Renal pelvis (tissue), 4 donors: ENCODE measurements around the gene MED15. TPM values are rescaled to one million over a fixed set of nuclear protein-coding genes. Genes with fewer than 3 reads are reported as not detected.

ENCODE experiments used
- DNase-seq: peaks from one replicate; pipeline ENCODE4 v3.0.0-alpha.2; 2013
- polyA plus RNA-seq, 3 donors: library from polyadenylated mRNA; unstranded; fragments of 120-200 nt; gene quantifications; one replicate each; pipeline ENCODE4 v1.2.1, GENCODE V29; 2013; ENCODE audit not compliant: insufficient read length in 3 of 3

Gene MED15
- polyA plus RNA-seq, 3 donors, result 45.7 to 62.9 (median 61.4) TPM

DNA sequence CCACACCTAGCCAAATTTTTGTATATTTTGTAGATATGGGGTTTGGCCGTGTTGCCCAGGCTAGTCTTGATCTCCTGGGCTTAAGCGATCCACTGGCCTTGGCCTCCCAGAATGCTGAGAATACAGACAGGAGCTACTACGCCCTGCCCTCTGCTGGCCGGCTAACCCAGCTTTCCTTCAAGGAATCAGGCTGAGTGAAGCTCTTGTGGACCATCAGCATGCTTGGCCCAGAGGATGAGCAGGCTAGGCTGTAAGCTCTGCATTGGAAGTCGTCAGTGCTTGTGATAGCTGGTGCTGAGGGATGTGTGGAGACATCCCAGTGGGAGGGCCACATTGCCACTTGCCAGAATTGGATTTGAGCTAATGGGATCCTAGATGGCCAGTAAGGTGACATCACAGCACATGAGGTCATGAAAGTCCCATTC lies 60.6 kb downstream of the MED15 start:
- DNase-seq, result no peak

DNA sequence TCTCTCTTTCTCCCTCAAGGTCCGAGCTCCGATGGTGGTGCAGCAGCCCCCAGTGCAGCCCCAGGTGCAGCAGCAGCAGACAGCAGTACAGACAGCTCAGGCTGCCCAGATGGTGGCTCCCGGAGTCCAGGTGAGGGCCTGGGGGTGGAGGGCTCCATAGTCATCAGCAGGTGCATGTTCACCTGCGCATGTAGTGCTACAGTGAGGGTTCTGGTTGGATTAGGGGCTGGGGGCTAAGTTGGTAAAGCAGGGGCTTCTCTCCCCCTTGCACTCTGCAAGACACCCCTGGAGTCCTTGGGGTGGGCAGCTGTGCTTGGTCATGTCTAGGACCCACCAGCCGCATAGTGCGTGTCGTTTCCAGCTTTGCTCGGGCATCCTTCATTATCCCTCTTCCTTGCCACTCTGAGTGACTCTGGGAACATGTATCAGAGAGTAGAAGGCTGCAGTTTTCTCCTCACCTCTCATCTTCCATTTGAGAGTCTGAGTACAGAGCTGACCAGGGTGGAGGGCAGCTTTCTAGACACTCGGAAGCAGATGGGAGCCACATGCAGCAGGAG lies 61.2 kb downstream of the MED15 start:
- no peak for DNase-seq

DNA sequence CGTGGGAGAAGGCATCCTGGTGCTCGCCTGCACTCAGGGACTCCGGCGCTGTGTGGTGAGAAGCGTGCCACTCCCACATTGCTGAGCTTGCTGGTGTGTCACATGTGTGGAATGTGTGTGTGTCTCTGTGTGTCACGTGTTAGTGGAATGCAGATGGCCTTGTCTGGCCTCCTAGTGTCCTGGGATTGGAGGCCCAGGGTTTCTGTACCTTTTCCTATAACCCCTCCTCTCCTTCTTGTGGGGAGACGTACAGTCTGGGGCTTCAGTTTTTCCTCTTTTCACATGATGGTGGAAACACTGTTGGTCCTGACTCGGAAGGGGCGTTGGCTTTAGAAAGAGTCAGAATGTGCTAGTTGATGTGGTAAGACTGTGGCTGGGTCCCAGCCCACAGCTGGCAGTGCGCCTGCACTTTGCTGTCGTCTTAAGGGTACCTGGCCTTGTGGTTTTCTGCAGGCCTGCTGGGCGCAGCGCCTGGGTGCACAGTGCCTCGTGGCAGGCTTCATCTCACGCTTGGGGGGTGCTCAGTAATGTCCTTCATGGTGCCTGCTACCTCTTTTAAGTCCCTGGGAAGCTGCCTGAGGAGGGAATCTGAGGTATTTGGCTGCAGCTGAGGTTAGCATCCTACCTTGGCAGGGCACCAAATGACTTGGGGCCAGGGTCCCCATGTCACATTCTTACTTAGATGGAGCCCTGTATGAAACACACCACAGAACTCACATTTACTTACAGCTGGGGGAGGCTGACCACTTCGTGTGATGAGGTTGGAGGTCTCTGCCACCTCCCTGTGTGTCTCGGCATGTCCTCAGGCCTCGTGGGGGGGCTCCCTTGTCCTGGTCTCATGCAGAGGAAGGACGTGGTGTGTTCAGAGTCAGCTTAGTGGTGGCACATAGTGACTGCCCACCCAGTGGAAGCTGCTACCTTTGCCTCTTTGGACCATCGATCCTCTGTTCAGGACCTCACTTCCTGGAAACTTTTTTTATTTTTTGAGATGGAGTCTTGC lies 61.9 kb downstream of the MED15 start:
- DNase-seq, result no peak

DNA sequence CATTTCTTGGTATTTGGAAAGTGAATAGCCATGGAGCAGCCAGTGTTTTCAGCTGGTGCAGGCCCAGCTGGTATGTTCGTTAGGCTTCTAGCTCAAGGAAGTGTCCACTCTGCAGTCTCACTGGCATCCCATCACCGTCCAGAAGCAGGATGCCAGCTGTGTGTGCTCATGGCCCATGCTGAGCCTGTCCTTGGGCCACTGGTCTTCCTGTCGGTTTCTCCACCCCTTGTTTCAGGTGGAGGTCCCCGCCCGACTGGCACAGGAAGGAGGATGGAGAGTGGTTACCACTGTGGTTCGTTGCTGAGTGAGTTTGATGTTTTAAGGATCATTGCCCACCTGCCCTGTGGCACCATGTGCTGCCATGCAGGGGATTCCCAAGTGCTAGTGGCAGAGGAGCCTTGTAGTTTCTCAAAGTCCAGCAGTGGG lies 63.7 kb downstream of the MED15 start:
- DNase-seq, result no peak

DNA sequence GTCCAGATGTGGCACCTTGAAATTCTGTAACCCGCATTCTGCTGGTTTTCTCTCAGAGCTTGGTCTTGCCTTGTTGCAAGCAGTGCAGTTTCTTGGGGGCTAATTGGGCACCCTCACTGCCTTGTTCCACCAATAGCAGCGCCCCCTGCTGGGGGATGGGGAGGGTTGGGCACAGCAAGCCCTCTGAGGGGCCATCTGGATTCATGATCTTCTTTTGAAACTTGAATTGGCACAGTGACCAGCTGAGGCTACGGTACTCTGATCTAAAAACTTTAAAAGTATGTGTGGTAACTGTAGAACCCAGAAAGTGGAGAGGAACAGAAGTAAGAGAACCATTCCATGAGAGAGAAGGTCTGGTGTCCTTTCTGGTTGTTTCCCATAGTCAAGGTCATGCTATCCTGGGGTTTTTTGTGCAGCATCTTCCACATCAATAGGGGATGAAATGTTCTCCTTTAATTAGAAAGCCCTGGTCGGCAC lies 64.2 kb downstream of the MED15 start:
- DNase-seq, result no peak

DNA sequence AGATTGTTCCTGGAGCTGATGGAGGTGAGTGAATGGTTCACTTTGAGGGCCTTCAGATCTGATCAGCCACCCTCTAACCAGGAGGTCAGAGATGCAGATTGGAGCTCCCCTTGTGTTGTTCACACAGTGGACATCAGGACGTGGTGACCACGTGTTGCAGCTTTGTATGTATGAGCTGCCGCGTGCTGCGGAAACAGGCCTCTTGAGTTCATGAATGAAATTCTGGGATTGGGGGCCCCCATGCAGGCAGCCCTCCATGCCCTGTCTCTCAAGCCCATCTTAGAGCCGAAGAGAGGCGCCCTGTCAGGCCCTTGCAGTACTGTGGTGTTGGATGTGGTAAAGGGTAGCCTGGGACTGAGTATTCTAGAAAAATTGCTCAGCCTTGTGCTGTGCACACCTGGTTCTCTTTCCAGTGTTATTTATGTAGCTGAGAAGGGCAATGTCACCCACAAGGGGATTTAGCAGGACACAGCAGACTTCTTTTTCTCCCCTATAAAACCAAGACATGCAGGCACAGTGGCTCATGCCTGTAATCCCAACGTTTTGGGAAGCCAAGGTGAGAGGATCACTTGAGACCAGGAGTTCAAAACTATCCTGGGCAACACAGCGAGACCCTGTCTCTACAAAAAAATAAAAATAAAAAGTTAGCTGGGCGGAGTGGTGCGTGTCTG lies 64.9 kb downstream of the MED15 start:
- no peak for DNase-seq

DNA sequence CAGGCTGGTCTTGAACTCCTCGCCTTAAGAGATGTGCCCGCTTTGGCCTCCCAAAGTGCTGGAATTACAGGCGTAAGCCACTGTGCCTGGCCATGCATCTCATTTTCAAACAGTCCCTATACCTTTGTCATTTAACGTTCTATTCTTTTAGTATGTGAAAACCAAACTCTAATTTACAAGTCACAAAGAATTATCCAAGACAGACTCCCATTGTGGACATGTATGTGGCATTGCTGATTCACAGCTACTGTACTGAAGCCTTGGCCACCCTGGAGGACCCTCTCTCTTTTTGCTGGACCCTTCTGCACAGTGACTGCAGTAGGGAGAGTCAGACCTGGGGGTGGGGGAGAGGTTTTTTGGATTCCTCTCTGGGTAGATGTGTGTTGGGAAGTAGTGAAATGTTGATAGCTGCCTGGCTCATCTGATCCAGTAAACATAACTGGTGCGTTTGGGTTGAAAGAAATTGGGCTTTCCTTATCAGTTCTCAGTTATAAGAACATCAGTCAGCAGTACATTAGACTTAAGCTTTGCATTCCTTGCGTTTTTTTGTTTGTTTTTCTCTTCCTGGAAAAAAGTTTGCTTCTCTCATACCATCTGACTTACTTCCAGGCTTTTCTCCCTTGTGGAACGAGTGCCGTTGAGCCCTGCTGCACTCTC lies 65.9 kb downstream of the MED15 start:
- no peak for DNase-seq

DNA sequence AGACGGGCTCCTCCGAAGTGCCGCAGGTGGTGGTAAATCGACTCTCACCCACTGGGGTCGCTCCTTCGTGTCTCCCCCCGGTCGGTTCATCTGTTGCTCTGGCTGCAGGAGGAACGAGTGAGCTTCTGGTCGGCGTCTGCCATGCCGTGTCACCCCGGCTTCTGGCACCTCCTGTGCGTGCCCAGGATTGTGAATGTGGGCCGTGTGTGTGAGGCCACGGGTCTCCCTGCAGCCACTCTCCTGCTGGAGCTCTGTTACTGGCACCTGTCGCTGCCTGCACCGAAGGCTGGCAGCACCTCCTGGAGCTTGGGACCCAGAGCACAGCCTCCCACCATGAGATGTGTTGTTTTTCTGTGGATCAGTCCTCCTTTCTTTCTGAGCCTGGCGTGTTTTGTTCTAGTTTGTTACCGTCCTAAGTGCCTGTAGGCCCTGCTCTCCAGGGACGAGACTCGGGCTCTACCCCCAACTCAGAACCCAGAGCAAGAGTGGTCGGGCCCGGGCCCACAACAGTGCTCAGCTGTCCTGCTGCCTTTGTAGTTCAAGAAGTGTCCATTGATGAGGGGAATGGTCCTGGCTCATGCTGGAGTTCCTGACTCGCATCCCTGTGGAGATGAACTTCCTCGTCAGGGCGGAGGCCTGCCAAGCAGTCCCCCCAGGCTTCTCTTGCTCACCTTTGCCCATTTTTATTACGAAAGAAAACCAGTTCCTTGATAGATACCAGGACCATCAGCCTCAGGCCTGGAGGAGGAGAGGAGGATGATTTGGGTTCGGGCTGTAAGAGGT lies 66.6 kb downstream of the MED15 start:
- no peak for DNase-seq

DNA sequence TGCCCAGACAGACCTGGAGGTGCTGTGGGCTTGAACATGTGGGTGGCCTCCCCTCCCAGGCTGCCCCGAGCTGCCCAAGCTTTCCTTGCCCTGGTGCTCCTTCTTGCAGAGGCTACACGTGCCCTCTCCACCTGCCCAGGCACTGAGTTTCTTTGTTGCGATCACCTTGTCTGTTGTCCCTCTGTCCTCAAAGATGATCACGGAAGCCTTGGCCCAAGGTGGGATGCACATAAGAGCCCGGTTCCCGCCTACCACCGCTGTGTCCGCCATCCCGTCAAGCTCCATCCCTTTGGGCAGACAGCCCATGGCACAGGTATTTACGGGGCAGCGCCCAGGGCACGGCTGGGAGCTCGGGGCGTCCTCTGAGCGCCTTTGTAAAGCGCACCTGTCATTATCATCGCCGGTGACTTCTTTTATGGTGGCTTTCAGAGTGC lies 67.5 kb downstream of the MED15 start:
- DNase-seq, result no peak

DNA sequence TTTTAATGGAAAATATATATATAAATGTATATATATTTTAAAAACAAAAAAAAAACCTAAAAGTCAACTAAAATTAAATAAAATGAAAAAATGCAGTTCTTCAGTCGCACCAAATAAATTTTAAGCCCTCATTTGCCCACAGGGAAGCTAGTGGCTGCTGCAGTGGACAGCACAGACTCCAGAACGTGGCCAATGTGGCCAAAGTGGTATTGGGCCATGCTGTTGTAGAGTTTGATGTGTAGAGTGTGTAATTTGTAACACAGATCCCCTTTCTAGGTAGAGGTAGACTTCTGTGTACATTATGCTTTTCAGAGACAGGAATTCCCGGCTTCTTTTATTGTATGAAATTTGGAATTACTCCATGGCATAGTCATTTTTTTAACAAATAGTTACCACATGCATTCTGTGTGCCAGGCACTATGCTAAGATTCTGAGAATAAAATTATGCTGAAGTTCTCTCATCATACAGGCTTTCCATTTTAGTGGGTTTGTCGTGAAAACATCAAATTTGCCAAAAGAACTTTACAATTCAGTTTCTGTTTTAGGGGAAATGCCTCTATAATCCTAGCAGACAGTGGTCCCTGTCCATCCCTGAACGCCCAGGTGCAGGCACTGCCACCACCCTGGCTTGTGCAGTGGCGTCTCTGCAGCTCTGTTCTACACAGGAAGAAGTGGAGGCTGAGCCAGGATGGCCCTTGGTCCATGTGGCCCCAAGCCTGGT lies 68.5 kb downstream of the MED15 start:
- DNase-seq, result no peak

DNA sequence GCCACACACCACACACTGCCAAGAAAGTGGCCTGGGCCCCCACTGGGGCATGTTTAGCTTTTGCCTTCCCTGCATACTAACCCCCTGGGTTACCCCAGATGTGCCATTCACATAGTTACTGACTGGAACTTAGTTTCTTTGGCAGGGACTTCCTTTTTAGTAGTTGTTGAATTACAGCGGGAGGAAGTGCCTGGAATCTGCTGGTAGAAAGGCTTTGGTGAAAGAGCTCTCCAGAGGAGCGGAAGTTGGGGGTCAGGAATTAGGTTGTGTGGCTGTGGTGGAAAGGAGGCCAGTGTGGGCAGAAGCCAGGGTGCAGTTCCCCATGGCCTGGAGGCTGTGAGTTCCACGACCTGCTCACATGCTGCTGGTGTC lies 69.0 kb downstream of the MED15 start:
- no peak for DNase-seq

DNA sequence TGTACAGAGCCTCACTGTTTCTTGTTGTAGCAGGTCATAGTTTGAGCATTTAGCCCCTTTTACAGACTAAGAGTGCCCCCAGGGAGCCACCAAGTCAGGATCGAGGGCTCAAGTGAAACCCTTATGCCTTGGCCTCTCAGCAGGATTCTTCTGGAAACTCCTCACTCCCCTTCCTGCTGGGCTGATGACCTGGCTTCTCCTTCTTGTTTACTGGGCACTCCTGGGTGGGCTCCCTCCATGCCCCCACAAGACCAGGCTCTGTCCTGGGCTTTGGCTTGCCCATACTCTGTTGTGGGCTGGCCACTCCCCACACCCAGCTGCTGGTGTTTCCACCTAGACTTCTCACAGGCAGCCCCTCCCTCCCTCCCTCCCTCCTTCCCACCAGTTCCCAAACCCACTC lies 69.6 kb downstream of the MED15 start:
- DNase-seq, result no peak

DNA sequence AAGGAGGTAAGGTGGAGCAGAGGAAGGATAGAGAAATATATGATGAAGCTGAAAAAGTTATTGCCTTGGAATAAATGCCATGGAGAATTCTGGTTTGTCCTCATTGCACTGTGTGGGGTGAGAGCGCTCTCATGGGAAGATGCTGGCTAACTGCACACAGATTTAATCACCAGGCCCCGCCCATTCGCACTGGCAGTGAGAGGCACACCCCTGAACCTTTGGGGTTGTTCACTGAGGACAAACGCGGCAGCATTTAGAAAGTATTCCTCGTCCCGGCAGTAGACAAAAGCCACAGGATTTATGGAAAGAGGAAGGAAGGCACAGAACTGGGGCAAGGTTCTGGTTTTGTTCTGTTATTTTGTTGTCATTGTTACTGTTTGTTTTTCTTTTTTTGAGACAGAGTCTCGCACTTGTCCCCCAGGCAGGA lies 70.2 kb downstream of the MED15 start:
- DNase-seq, result no peak

DNA sequence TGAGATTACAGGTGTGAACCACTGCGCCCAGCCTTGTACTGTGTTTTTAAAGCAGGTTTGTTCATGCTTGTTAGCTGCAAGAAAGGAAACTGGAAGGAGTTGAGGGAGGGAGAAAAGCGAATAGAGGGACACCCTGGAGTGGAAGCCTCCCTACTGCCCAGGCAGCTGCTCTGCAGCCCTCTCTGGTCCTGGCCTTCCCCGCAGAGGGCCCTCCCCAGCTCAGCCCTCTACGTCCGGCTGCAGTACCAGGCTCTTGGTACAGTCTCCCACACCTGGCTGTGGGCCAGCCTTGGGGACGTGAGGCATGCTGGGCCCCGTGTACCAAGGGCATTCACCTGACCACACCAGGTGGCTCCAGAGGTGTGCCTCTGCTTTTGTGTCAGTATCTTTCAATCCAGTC lies 70.8 kb downstream of the MED15 start:
- DNase-seq, result no peak

DNA sequence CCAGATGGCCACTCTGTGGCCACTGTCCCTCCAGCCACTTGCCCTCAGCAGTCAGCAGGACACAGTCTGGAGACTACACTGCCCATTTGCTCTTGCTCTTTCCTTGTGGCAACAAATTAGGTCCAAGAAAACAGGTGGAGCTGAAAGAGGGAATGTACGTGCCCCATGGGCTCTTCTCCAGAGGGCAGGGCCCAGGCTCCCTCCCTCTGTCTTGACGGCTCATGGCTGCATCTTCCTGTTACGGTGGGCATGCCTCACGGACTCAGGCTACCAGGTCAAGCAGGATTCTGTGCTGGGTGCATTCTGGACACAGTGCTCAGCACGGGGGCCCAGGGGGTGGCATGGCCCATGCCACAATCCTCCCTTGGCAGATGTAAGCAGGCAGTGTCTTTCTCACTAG lies 71.3 kb downstream of the MED15 start:
- DNase-seq, result no peak

DNA sequence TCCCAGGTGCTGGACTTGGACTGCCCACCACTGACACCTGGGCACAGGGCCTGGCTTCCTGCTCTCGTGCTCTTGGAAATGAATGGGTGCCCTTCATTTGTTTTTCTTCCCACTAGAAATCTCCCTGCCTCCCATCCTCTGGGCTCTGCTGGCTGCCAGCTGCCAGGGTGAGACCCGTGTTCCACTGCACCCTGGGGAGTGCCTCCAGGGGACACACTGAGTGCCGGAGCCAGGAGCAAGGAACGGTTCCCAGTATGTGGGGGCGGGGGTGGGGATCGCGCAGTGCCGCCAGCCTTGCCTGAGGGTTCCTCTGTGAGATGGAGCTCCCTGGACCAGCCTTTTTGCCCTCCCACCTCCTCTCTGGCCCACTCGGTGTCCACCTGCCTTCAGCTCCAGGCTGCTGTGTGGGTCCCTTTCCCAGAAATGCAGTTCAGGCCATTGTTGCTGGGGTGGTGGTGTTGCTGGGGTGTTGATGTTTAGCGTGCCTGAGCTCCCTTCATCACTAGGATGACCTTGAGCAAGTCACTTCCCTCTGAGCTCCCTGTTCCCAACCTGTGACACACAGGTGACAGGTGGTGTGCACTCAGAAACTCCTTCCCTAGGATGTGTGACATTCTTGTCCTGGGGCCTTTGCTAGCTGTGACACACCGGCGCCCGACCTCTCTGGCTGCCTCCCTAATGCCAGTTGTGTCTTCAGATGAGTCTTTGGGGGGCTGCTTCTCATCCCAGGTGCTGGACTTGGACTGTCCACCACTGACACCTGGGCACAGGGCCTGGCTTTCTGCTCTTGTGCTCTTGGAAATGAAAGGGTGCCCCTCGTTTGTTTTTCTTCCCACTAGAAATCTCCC lies 72.1 kb downstream of the MED15 start:
- no peak for DNase-seq

DNA sequence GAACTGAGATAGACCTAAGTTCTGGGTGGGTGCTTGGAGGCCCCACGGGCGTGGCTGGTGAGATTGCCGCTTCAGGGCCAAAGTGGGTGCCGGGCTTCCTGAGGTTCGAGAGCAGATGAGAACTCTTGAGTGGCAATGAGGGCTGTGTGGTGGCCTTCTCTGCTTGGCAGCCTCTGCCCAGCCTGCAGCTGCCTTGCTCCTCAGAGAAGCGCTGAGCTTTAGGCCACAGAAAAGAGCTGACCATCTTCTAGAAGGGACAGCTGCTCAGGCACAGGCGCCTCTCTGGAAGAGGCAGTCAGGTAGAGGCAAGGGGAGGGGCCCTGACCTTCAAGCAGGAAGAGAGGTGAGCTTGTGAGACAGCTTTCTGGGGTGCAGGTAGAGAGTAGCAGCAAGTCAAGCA lies 72.8 kb downstream of the MED15 start:
- no peak for DNase-seq

DNA sequence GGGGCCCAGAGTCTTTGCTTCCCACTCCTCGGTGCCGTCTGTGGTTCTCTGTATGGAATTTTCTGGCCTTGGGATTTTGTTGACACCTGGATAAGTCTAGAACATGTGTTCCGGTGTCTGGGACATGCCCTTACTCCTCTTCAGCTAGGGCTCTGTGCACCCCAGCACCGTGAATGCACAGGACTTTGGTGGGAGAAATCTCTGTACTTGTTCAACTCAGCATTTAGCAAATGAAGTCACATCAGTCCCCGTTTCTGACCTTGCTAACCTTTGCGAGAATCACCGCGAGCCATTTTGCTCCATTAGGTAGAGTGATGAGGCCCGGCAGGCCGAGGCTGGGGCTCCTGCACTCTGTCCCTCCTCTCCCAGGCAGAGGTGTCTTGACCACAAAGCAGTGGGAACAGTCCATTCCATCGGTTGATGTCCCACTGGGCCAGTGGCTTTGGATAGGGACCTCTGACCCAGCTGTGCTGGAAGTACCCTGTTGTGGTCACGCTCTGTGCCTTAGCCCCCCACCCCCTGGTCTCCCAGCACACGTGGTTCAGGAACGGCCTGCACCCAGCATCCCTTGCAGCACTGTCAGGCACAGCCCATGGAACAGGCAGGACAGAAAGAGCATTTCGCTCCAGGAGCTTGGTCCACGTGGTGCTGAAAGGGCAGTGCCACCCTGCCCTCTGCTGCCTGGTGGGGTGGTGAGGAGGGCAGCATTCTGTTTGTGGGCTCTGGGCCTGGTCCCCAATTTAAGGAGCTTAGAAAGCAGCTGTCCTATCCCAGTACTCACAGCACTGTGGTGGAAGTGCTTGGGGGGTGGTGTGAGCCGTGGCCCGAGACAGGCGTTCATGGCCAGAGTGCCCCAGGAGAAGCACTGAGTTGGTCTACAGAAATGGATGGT lies 73.4 kb downstream of the MED15 start:
- no peak for DNase-seq
